CD14-positive monocyte (primary cell): Measurements from ENCODE around the gene RAB3GAP1. TPM values are rescaled to one million over a fixed set of nuclear protein-coding genes. Genes with fewer than 3 reads are reported as not detected.

Experiments
- DNase-seq, 3 donors: peaks; one replicate each; pipeline ENCODE4 v3.0.0-alpha.2; 2011 to 2022
- H2AFZ ChIP-seq: 2 replicates; pipeline ENCODE4 v1.6.0; 2012; ENCODE audit warnings: mild to moderate bottlenecking, low read depth, low read length, inconsistent platforms; ENCODE audit not compliant: insufficient read depth, poor library complexity, severe bottlenecking
- H3K27ac ChIP-seq, 2 donors: 1 replicate in 1 of 2; 2 replicates in 1 of 2; pipeline ENCODE4 v1.5.1; 2012 to 2013; ENCODE audit warnings: low read length in 2 of 2, control low read depth in 1 of 2, inconsistent platforms in 1 of 2, low read depth in 1 of 2, mild to moderate bottlenecking in 1 of 2
- H3K27me3 ChIP-seq, 2 donors: one replicate each; pipeline versions ENCODE4 v1.6.0 to v1.6.1; 2011 to 2013; ENCODE audit warnings: low read length in 2 of 2; ENCODE audit not compliant: control insufficient read depth in 2 of 2, insufficient read depth in 2 of 2
- H3K36me3 ChIP-seq, 2 donors: replicated peaks in 1 of 2; 1 replicate in 1 of 2; 2 replicates in 1 of 2; pipeline versions ENCODE4 v1.5.1 to v1.6.1; 2012 to 2013; ENCODE audit warnings: low read length in 2 of 2, control low read depth in 1 of 2, inconsistent platforms in 1 of 2, mild to moderate bottlenecking in 1 of 2; ENCODE audit not compliant: insufficient read depth in 2 of 2, control insufficient read depth in 1 of 2
- H3K4me1 ChIP-seq, 2 donors: 1 replicate in 1 of 2; 2 replicates in 1 of 2; pipeline versions ENCODE4 v1.5.1 to v1.6.1; 2012 to 2013; ENCODE audit warnings: low read length in 2 of 2, control low read depth in 1 of 2, inconsistent platforms in 1 of 2, mild to moderate bottlenecking in 1 of 2, moderate library complexity in 1 of 2; ENCODE audit not compliant: insufficient read depth in 2 of 2, control insufficient read depth in 1 of 2
- H3K4me2 ChIP-seq: replicated peaks from 2 replicates; pipeline ENCODE3; 2012; ENCODE audit warnings: low read length, moderate library complexity, mild to moderate bottlenecking; ENCODE audit not compliant: poor library complexity, severe bottlenecking; ENCODE audit errors: extremely low read depth
- H3K4me3 ChIP-seq, 3 experiments: fragments of 200-600 bp in 1 of 3; sonication (generic) in 1 of 3; replicated peaks in 1 of 3; 1 replicate in 2 of 3; 2 replicates in 1 of 3; pipeline ENCODE4 v1.5.1; 2011 to 2013; ENCODE audit warnings: low read length in 3 of 3, mild to moderate bottlenecking in 3 of 3, control low read depth in 2 of 3, low read depth in 2 of 3, inconsistent platforms in 1 of 3, moderate library complexity in 1 of 3
- H3K79me2 ChIP-seq: 2 replicates; pipeline ENCODE4 v1.6.0; 2012; ENCODE audit warnings: mild to moderate bottlenecking, control low read depth, inconsistent platforms, low read length, moderate library complexity; ENCODE audit not compliant: insufficient read depth
- H3K9ac ChIP-seq: 2 replicates; pipeline ENCODE4 v1.6.0; 2017; ENCODE audit warnings: low read length, mild to moderate bottlenecking; ENCODE audit not compliant: insufficient read depth, poor library complexity, severe bottlenecking
- H3K9me3 ChIP-seq, 2 donors: replicated peaks in 1 of 2; 1 replicate in 1 of 2; 2 replicates in 1 of 2; pipeline versions ENCODE4 v1.5.1 to v1.6.1; 2012 to 2013; ENCODE audit warnings: low read length in 2 of 2, control low read depth in 1 of 2; ENCODE audit not compliant: control insufficient read depth in 1 of 2, insufficient read depth in 1 of 2
- H4K20me1 ChIP-seq: 2 replicates; pipeline ENCODE4 v1.6.0; 2012; ENCODE audit warnings: mild to moderate bottlenecking, low read length, control low read depth, moderate library complexity; ENCODE audit not compliant: insufficient read depth
- H3K27ac Mint-ChIP-seq, 7 donors: one replicate each; pipeline ENCODE4 v1.8.0; 2020; ENCODE audit warnings: mild to moderate bottlenecking in 7 of 7, mixed read lengths in 7 of 7, moderate library complexity in 6 of 7, inconsistent platforms in 2 of 7
- H3K27me3 Mint-ChIP-seq, 3 donors: one replicate each; pipeline ENCODE4 v1.8.0; 2021 to 2022; ENCODE audit warnings: low read depth in 3 of 3, mild to moderate bottlenecking in 3 of 3, mixed read lengths in 3 of 3, moderate library complexity in 3 of 3, inconsistent platforms in 1 of 3
- H3K36me3 Mint-ChIP-seq, 2 donors: one replicate each; pipeline ENCODE4 v1.8.0; 2020; ENCODE audit warnings: mixed read lengths in 2 of 2, inconsistent platforms in 1 of 2, mild to moderate bottlenecking in 1 of 2
- H3K4me1 Mint-ChIP-seq: one replicate; pipeline ENCODE4 v1.8.0; 2020; ENCODE audit warnings: mild to moderate bottlenecking, mixed read lengths
- H3K4me3 Mint-ChIP-seq, 2 donors: one replicate each; pipeline ENCODE4 v1.8.0; 2020; ENCODE audit warnings: mild to moderate bottlenecking in 2 of 2, mixed read lengths in 2 of 2, moderate library complexity in 1 of 2
- H3K9me3 Mint-ChIP-seq, 7 donors: one replicate each; pipeline ENCODE4 v1.8.0; 2020 to 2022; ENCODE audit warnings: mixed read lengths in 7 of 7, mild to moderate bottlenecking in 6 of 7, moderate library complexity in 6 of 7, inconsistent platforms in 2 of 7
- CTCF ChIP-seq: fragments of 200-600 bp; IDR thresholded peaks from one replicate; pipeline ENCODE4 v1.8.0; 2022; ENCODE audit warnings: antibody characterized with exemption, mild to moderate bottlenecking
- intact Hi-C, 2 donors: fragments of 100-400 bp; cut with micrococcal nuclease; formaldehyde crosslinking; loops; one replicate each; pipeline versions ENCODE4 v1.15.0 to v1.15.1; 2023
- polyA plus RNA-seq, 3 donors: library from polyadenylated mRNA; depleted of rRNA in 1 of 3; unstranded in 2 of 3; stranded (reverse) in 1 of 3; fragments of 300-500 nt in 2 of 3; fragments of >200 nt in 1 of 3; fragmentation: Illumina TruSeq in 2 of 3; gene quantifications; 1 replicate in 2 of 3; 2 replicates in 1 of 3; pipeline ENCODE4 v1.2.3, GENCODE V29; 2012 to 2021

The RAB3GAP1 gene
- polyA plus RNA-seq, 3 donors, result 8.0 to 17.4 (median 11.3) TPM

DNA sequence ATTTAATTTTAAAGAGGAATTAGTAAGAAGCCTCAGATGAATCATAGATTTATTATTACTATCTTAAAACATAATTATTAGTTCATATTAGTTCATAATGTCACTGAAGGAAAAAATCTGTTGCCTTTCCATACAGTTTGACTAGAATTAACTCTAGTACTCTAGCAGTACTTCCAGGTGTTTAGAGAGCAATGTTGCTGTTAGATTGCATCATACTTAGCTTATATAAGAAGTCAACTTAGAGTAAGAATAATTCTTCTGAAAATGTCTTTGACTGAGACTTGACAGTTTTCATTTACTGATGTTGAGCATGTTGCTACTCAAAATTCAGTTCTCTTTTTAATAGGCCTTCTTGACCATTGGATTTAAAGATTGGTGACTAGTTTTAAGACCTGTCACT is 4.7 kb downstream of the RAB3GAP1 start:
- Mint-ChIP-seq H3K4me3 (no peak overlapping the region), H3K4me1 (peaks cover 27% of the 10 kb centered on the region), H3K36me3 (peaks cover 35 to 36% of the 10 kb centered on the region in 2 donors), H3K9me3 (peaks cover 0 to 3% (median 0%) of the 10 kb centered on the region in 7 donors), H3K27ac (no peak overlapping the region), H3K27me3 (peaks cover 0 to 1% (median 0%) of the 10 kb centered on the region in 3 donors)
- Histone ChIP-seq H3K9ac (no peak overlapping the region), H3K36me3 (peaks cover 26 to 45% of the 10 kb centered on the region in 2 donors), H3K9me3 (no peaks in the 10 kb centered on the region), H3K27me3 (no peaks in the 10 kb centered on the region), H3K4me2 (no peak overlapping the region), H2AFZ (no peak overlapping the region), H4K20me1 (peaks cover 63% of the 10 kb centered on the region), H3K79me2 (peaks cover 75% of the 10 kb centered on the region), H3K4me3 (no peak overlapping the region), H3K27ac (no peak overlapping the region), H3K4me1 (peaks cover 14 to 20% of the 10 kb centered on the region in 2 donors)
- no peak for DNase-seq
- intact Hi-C loops, result loop anchor here in 1 of 2 donors (10.0 kb wide), 2 partner anchors 142 to 688 kb away; partner anchors contain the start of genes CCNT2 and UBXN4
- TF ChIP-seq CTCF, result no peak

- Mint-ChIP-seq H3K9me3 (peaks cover 0 to 3% (median 0%) of the 10 kb centered on the region in 7 donors), H3K4me1 (peaks cover 19% of the 10 kb centered on the region), H3K36me3 (peaks cover 49 to 55% of the 10 kb centered on the region in 2 donors), H3K27me3 (no peaks in the 10 kb centered on the region), H3K27ac (peak overlapping the region in 1 of 7 donors; percentile 28), H3K4me3 (no peak overlapping the region)
- peaks cover 0 to 7% of the 10 kb centered on the region in 2 donors for H3K4me1 ChIP-seq
- H4K20me1 ChIP-seq, result peaks cover 67% of the 10 kb centered on the region
- DNase-seq, result no peak
- no peak overlapping the region for H3K9ac ChIP-seq
- peaks cover 78% of the 10 kb centered on the region for H3K79me2 ChIP-seq
- H2AFZ ChIP-seq, result no peak overlapping the region
- no peak overlapping the region for H3K4me2 ChIP-seq
- H3K4me3 ChIP-seq, result no peak overlapping the region
- TF ChIP-seq CTCF, result no peak
- H3K27ac ChIP-seq, result no peak overlapping the region
- H3K9me3 ChIP-seq, result no peaks in the 10 kb centered on the region
- intact Hi-C loops, result loop anchor here in 1 of 2 donors (10.0 kb wide), 2 partner anchors 145 to 685 kb away; partner anchors contain the start of genes CCNT2 and UBXN4
- H3K27me3 ChIP-seq, result no peaks in the 10 kb centered on the region
- H3K36me3 ChIP-seq, result peaks cover 35 to 58% of the 10 kb centered on the region in 2 donors
These were observed 7.5 kb downstream of the RAB3GAP1 start for GRCh38 chr2:135059577-135059976.
